Osteoblast (primary cell): ENCODE data around the gene PLEKHA6. TPM values are rescaled to one million over a fixed set of nuclear protein-coding genes. Genes with fewer than 3 reads are reported as not detected.

Source experiments
- DNase-seq: peaks from one replicate; pipeline ENCODE4 v3.0.0; 2011; ENCODE audit warnings: low spot score, mixed read lengths; ENCODE audit not compliant: insufficient read length; ENCODE audit errors: missing footprints
- H2AFZ ChIP-seq: 2 replicates; pipeline ENCODE4 v1.6.0; 2011; ENCODE audit warnings: mild to moderate bottlenecking, low read length
- H3K27ac ChIP-seq: 2 replicates; pipeline ENCODE4 v1.5.1; 2011; ENCODE audit warnings: mild to moderate bottlenecking, low read depth, low read length, moderate library complexity
- H3K27me3 ChIP-seq: 2 replicates; pipeline ENCODE4 v1.6.0; 2012; ENCODE audit warnings: mild to moderate bottlenecking, control low read depth, inconsistent platforms, low read length, moderate library complexity; ENCODE audit not compliant: insufficient read depth
- H3K36me3 ChIP-seq: 2 replicates; pipeline ENCODE4 v1.5.1; 2011; ENCODE audit warnings: mild to moderate bottlenecking, low read length, control low read depth, moderate library complexity; ENCODE audit not compliant: insufficient read depth
- H3K4me1 ChIP-seq: 2 replicates; pipeline ENCODE4 v1.5.1; 2011; ENCODE audit warnings: mild to moderate bottlenecking, low read length, control low read depth, moderate library complexity; ENCODE audit not compliant: insufficient read depth
- H3K4me2 ChIP-seq: 2 replicates; pipeline ENCODE4 v1.6.0; 2011; ENCODE audit warnings: mild to moderate bottlenecking, low read length; ENCODE audit not compliant: insufficient read depth
- H3K4me3 ChIP-seq: fragments of 200-600 bp; sonication (generic); 3 replicates; pipeline ENCODE4 v1.5.1; 2012; ENCODE audit warnings: mild to moderate bottlenecking, low read length, inconsistent platforms; ENCODE audit not compliant: insufficient read depth
- H3K79me2 ChIP-seq: 2 replicates; pipeline ENCODE4 v1.6.0; 2012; ENCODE audit warnings: mild to moderate bottlenecking, low read length, control low read depth, inconsistent platforms; ENCODE audit not compliant: insufficient read depth
- H3K9me3 ChIP-seq: 2 replicates; pipeline ENCODE4 v1.5.1; 2011; ENCODE audit warnings: low read depth, low read length, control low read depth
- H4K20me1 ChIP-seq: 2 replicates; pipeline ENCODE4 v1.6.0; 2012; ENCODE audit warnings: mild to moderate bottlenecking, low read length, control low read depth; ENCODE audit not compliant: insufficient read depth
- total RNA-seq: library from RNA; depleted of rRNA; stranded (reverse); fragments of >200 nt; gene quantifications from 2 replicates; pipeline ENCODE4 v1.2.3, GENCODE V29; 2012
- TF ChIP-seq, protein P1 (sequence below): IDR thresholded peaks from 2 replicates; pipeline ENCODE4 v1.5.1; 2011; ENCODE audit warnings: mild to moderate bottlenecking, low read depth, low read length, moderate library complexity; ENCODE audit errors: extremely low read depth

PLEKHA6 gene
- total RNA-seq, 1 donor: 0.36 TPM

DNA sequence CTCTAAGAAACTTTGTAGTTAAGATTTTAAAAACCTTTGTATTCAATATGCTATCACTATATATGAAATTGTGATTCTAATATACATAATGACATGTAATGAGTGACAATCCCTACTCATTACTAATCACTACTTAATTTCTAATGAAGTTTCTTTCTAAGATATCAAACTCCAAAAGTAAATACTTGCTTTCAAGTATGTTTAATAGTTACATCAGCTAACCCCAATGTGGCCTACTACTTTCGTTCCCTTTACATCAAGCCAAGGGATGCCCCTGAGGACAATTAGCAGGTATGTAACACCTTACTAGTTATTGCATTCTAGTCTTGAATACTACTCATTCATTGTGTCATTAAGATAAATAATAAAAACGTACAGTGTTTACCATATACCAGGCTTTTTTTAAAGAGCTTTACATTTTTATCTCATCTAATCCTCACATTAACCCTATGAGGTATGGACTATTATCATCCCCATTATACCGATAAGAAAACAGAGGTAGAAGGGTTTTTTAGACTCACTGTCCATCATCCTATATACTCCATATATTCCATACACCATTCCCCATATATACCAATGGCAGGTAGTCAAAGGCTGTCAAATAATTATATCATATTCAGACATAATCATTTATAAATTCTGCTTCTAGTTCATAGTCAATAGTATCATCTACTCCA is 47.7 kb upstream of the PLEKHA6 start:
- Histone ChIP-seq H3K4me3 (peak overlapping the region; percentile 83), H3K79me2 (peaks cover 80% of the 10 kb centered on the region), H3K27ac (peak overlapping the region; percentile 22), H2AFZ (no peak overlapping the region), H3K9me3 (no peaks in the 10 kb centered on the region), H3K4me2 (peak overlapping the region; percentile 97), H3K36me3 (peaks cover 38% of the 10 kb centered on the region), H3K27me3 (no peaks in the 10 kb centered on the region), H4K20me1 (peaks cover 72% of the 10 kb centered on the region), H3K4me1 (peaks cover 12% of the 10 kb centered on the region)
- TF ChIP-seq, protein P1, sequence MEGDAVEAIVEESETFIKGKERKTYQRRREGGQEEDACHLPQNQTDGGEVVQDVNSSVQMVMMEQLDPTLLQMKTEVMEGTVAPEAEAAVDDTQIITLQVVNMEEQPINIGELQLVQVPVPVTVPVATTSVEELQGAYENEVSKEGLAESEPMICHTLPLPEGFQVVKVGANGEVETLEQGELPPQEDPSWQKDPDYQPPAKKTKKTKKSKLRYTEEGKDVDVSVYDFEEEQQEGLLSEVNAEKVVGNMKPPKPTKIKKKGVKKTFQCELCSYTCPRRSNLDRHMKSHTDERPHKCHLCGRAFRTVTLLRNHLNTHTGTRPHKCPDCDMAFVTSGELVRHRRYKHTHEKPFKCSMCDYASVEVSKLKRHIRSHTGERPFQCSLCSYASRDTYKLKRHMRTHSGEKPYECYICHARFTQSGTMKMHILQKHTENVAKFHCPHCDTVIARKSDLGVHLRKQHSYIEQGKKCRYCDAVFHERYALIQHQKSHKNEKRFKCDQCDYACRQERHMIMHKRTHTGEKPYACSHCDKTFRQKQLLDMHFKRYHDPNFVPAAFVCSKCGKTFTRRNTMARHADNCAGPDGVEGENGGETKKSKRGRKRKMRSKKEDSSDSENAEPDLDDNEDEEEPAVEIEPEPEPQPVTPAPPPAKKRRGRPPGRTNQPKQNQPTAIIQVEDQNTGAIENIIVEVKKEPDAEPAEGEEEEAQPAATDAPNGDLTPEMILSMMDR: no peak
- no peak for DNase-seq

DNA sequence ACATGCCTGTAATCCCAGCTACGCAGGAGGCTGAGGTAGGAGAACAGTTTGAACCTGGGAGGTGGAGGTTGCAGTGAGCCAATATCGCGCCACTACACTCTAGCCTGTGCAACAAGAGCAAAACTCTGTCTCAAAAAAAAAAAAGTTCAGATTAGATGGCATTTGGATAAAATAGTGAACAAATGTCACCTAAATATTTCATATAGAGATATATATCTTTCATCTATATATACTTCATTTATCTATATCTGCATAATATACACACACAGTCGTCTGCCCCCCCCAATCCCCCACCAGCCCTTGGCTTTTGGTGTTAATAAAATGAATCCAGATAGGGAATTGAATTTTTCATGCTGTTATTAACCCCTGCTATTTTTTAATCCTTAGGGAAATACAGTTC is 46.9 kb upstream of the PLEKHA6 start:
- H3K9me3 ChIP-seq: no peaks in the 10 kb centered on the region
- peak overlapping the region; percentile 83 for H3K4me3 ChIP-seq
- H2AFZ ChIP-seq: no peak overlapping the region
- TF ChIP-seq, protein P1: no peak
- peak overlapping the region; percentile 97 for H3K4me2 ChIP-seq
- DNase-seq: peak; percentile 67
- peaks cover 44% of the 10 kb centered on the region for H3K36me3 ChIP-seq
- peaks cover 82% of the 10 kb centered on the region for H3K79me2 ChIP-seq
- H3K27ac ChIP-seq: no peak overlapping the region
- peaks cover 72% of the 10 kb centered on the region for H4K20me1 ChIP-seq
- H3K27me3 ChIP-seq: no peaks in the 10 kb centered on the region
- peaks cover 12% of the 10 kb centered on the region for H3K4me1 ChIP-seq

DNA sequence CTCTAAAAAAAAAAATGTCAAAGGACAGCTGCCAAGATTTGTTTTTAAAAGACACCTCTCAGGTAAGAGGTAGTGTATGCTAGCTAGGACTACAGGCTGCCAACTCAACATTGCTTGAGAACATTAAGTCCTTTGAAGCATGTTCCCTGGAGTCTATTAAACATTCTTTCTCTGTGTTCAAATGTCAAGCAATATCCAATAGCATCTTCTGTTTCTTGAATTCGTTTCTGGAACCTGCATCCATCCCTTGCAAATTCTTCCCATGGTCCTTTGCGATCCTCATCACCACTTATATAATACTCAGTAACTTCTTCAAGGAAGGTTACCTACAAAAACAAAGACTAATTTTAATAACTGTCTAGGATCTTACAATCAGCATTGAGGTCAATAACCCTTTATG is 46.3 kb upstream of the PLEKHA6 start:
- no peak overlapping the region for H3K27ac ChIP-seq
- no peaks in the 10 kb centered on the region for H3K27me3 ChIP-seq
- peak overlapping the region; percentile 97 for H3K4me2 ChIP-seq
- H4K20me1 ChIP-seq: peaks cover 66% of the 10 kb centered on the region
- no peak for DNase-seq
- H2AFZ ChIP-seq: no peak overlapping the region
- H3K9me3 ChIP-seq: no peaks in the 10 kb centered on the region
- peaks cover 51% of the 10 kb centered on the region for H3K36me3 ChIP-seq
- H3K79me2 ChIP-seq: peaks cover 76% of the 10 kb centered on the region
- peak overlapping the region; percentile 83 for H3K4me3 ChIP-seq
- H3K4me1 ChIP-seq: peaks cover 12% of the 10 kb centered on the region
- TF ChIP-seq, protein P1: no peak

DNA sequence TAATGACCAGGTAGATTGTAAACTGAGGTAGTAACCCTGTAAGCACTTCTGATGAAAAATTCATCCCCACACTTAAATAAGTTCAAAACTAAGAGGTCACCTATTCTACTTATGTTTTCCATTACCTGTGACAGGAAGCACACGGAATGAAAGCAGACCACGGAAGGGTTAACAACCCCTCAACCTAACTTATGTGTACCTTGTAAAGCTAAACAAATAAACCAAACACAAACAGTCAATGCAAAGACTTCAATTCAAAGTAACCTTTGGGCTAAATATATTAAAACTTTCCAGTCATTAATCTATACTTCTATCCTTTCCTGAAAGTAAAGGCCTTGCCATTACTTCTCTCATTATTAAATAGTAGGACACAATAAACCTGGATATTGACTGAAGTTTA is 44.9 kb upstream of the PLEKHA6 start:
- no peak overlapping the region for H2AFZ ChIP-seq
- no peak for DNase-seq
- TF ChIP-seq, protein P1: no peak
- H3K4me3 ChIP-seq: no peak overlapping the region
- H3K27ac ChIP-seq: no peak overlapping the region
- H3K27me3 ChIP-seq: no peaks in the 10 kb centered on the region
- no peaks in the 10 kb centered on the region for H3K9me3 ChIP-seq
- no peak overlapping the region for H3K4me2 ChIP-seq
- H3K4me1 ChIP-seq: peaks cover 12% of the 10 kb centered on the region
- H4K20me1 ChIP-seq: peaks cover 53% of the 10 kb centered on the region
- peaks cover 59% of the 10 kb centered on the region for H3K36me3 ChIP-seq
- H3K79me2 ChIP-seq: peaks cover 63% of the 10 kb centered on the region
